IMR-90 (cell line): ENCODE results near the gene PKD1. TPM values are rescaled to one million over a fixed set of nuclear protein-coding genes. Genes with fewer than 3 reads are reported as not detected.
A peak's percentile ranks its signal among the peaks of the same experiment; 100 is the strongest.

ENCODE experiments used
- ATAC-seq: fragments of 200-7000 bp; cut with Tn5 transposase; 2 replicates; pipeline ENCODE4 v1.9.1; 2020; ENCODE audit warnings: low read depth, mild to moderate bottlenecking, moderate library complexity
- BruUV-seq: library from RNA; stranded (reverse); fragments of 400-500 nt; replicated peaks from 2 replicates; lab custom pipeline; 2021; lab: Mats Ljungman, UMichigan
- CTCF ChIA-PET: fragments of 300-600 bp; formaldehyde crosslinking; extraction: SDS; loops from one replicate; lab custom pipeline; 2021; ENCODE audit warnings: antibody characterized with exemption; lab: Yijun Ruan, JAX
- POLR2A ChIA-PET: fragments of 300-600 bp; sonication (Branson Sonifier 250); formaldehyde crosslinking; loops from one replicate; lab custom pipeline; 2022; ENCODE audit warnings: antibody characterized with exemption; ENCODE audit not compliant: unreplicated experiment; lab: Charles Lee
- DNase-seq: peaks from one replicate; pipeline ENCODE4 v3.0.0; 2013
- H2AFZ ChIP-seq: replicated peaks from 2 replicates; pipeline ENCODE3; 2013; ENCODE audit warnings: low read length, mild to moderate bottlenecking; ENCODE audit not compliant: poor library complexity
- H2AK5ac ChIP-seq: 2 replicates; pipeline ENCODE4 v1.6.1; 2013; ENCODE audit warnings: low read depth, low read length, inconsistent platforms
- H2AK9ac ChIP-seq: replicated peaks from 2 replicates; pipeline ENCODE3; 2013; ENCODE audit warnings: mild to moderate bottlenecking, low read depth, low read length, moderate library complexity; ENCODE audit not compliant: poor library complexity
- H2BK120ac ChIP-seq: 2 replicates; pipeline ENCODE4 v1.6.1; 2013; ENCODE audit warnings: low read depth, low read length, inconsistent platforms
- H2BK15ac ChIP-seq: 3 replicates; pipeline ENCODE4 v1.6.1; 2013; ENCODE audit warnings: low read depth, low read length, inconsistent platforms
- H2BK20ac ChIP-seq: 2 replicates; pipeline ENCODE4 v1.6.1; 2013; ENCODE audit warnings: low read depth, mild to moderate bottlenecking, inconsistent platforms, low read length, moderate library complexity
- H2BK5ac ChIP-seq: 2 replicates; pipeline ENCODE4 v1.6.1; 2013; ENCODE audit warnings: mild to moderate bottlenecking, low read depth, low read length, inconsistent platforms; ENCODE audit not compliant: poor library complexity, severe bottlenecking
- H3K14ac ChIP-seq: replicated peaks from 2 replicates; pipeline ENCODE4 v1.6.1; 2013; ENCODE audit warnings: low read depth, low read length, inconsistent platforms
- H3K18ac ChIP-seq: 2 replicates; pipeline ENCODE4 v1.6.1; 2013; ENCODE audit warnings: low read depth, low read length, control low read depth
- H3K23ac ChIP-seq: 2 replicates; pipeline ENCODE4 v1.6.1; 2013; ENCODE audit warnings: low read depth, low read length, inconsistent platforms
- H3K27ac ChIP-seq: 2 replicates; pipeline ENCODE4 v1.5.1; 2013; ENCODE audit warnings: mild to moderate bottlenecking, control low read depth, low read length; ENCODE audit not compliant: insufficient read depth
- H3K27me3 ChIP-seq: 2 replicates; pipeline ENCODE4 v1.6.1; 2013; ENCODE audit warnings: low read length; ENCODE audit not compliant: control insufficient read depth, insufficient read depth
- H3K36me3 ChIP-seq: 2 replicates; pipeline ENCODE4 v1.6.1; 2013; ENCODE audit warnings: low read length, mixed read lengths; ENCODE audit not compliant: control insufficient read depth, insufficient read depth
- H3K4ac ChIP-seq: 2 replicates; pipeline ENCODE4 v1.6.1; 2013; ENCODE audit warnings: low read depth, low read length, inconsistent platforms
- H3K4me1 ChIP-seq: 2 replicates; pipeline ENCODE4 v1.6.1; 2013; ENCODE audit warnings: low read length, mixed read lengths; ENCODE audit not compliant: control insufficient read depth, insufficient read depth
- H3K4me2 ChIP-seq: 2 replicates; pipeline ENCODE4 v1.6.1; 2013; ENCODE audit warnings: low read depth, mild to moderate bottlenecking, control low read depth, low read length, moderate library complexity
- H3K4me3 ChIP-seq: 2 replicates; pipeline ENCODE4 v1.5.1; 2013; ENCODE audit warnings: low read depth, mild to moderate bottlenecking, control low read depth, low read length, moderate library complexity; ENCODE audit not compliant: insufficient read depth
- H3K56ac ChIP-seq: 2 replicates; pipeline ENCODE4 v1.6.1; 2013; ENCODE audit warnings: low read length, inconsistent platforms; ENCODE audit not compliant: insufficient read depth; ENCODE audit errors: extremely low read depth
- H3K79me1 ChIP-seq, 2 experiments: 2 replicates each; pipeline ENCODE4 v1.6.1; 2013; ENCODE audit warnings: low read length in 2 of 2, inconsistent platforms in 1 of 2, low read depth in 1 of 2
- H3K9ac ChIP-seq: 2 replicates; pipeline ENCODE4 v1.6.1; 2013; ENCODE audit warnings: low read depth, low read length, control low read depth
- H3K9me1 ChIP-seq: 2 replicates; pipeline ENCODE4 v1.6.1; 2013; ENCODE audit warnings: low read length, inconsistent platforms; ENCODE audit not compliant: insufficient read depth
- H3K9me3 ChIP-seq: 2 replicates; pipeline ENCODE4 v1.6.1; 2013; ENCODE audit warnings: low read length; ENCODE audit not compliant: control insufficient read depth, insufficient read depth
- H4K20me1 ChIP-seq: 2 replicates; pipeline ENCODE4 v1.6.1; 2013; ENCODE audit warnings: low read length, inconsistent platforms; ENCODE audit not compliant: insufficient read depth
- H4K5ac ChIP-seq: 2 replicates; pipeline ENCODE4 v1.6.1; 2013; ENCODE audit warnings: mild to moderate bottlenecking, low read depth, low read length, control low read depth
- H4K8ac ChIP-seq, 2 experiments: 2 replicates each; pipeline ENCODE4 v1.6.1; 2013; ENCODE audit warnings: low read depth in 2 of 2, low read length in 2 of 2, control low read depth in 1 of 2, inconsistent platforms in 1 of 2
- H4K91ac ChIP-seq: 2 replicates; pipeline ENCODE4 v1.6.1; 2013; ENCODE audit warnings: low read depth, low read length, inconsistent platforms; ENCODE audit not compliant: insufficient read depth
- CEBPB ChIP-seq: IDR thresholded peaks from 2 replicates; pipeline ENCODE4 v1.6.1; 2012; ENCODE audit warnings: low read depth, low read length, improper control_type of control experiment
- CHD1 ChIP-seq: IDR thresholded peaks from 2 replicates; pipeline ENCODE4 v1.6.1; 2012; ENCODE audit warnings: low read depth, low read length, improper control_type of control experiment
- MAZ ChIP-seq: IDR thresholded peaks from 2 replicates; pipeline ENCODE4 v1.6.1; 2012; ENCODE audit warnings: low read depth, mild to moderate bottlenecking, low read length, improper control_type of control experiment, moderate library complexity, borderline replicate concordance
- POLR2A ChIP-seq: IDR thresholded peaks from 2 replicates; pipeline ENCODE4 v1.6.1; 2012; ENCODE audit warnings: mild to moderate bottlenecking, low read depth, low read length
- RAD21 ChIP-seq: IDR thresholded peaks from 2 replicates; pipeline ENCODE4 v1.6.1; 2012; ENCODE audit warnings: low read length, improper control_type of control experiment
- RCOR1 ChIP-seq: IDR thresholded peaks from 2 replicates; pipeline ENCODE4 v1.6.1; 2012; ENCODE audit warnings: mild to moderate bottlenecking, low read length, improper control_type of control experiment; ENCODE audit not compliant: insufficient replicate concordance
- RFX5 ChIP-seq: IDR thresholded peaks from 2 replicates; pipeline ENCODE4 v1.8.0; 2012; ENCODE audit warnings: low read depth, mild to moderate bottlenecking, low read length, moderate library complexity
- SMC3 ChIP-seq: fragments of 150-350 bp; IDR thresholded peaks from 2 replicates; pipeline ENCODE4 v1.6.1; 2016; ENCODE audit warnings: low read depth, mild to moderate bottlenecking, antibody characterized with exemption, low read length, moderate library complexity
- WGBS, 2 experiments: methylation state at CpG; one replicate each; pipeline versions ENCODE4 v1.1.5 to v1.1.7; 2013; ENCODE audit warnings: missing lambda C conversion rate in 2 of 2; ENCODE audit not compliant: insufficient read length in 1 of 2; ENCODE audit errors: extremely low coverage in 2 of 2; 5-methylcytosine and 5-hydroxymethylcytosine counted together
- dilution Hi-C: fragments of 300-500 bp; cut with HindIII; formaldehyde crosslinking; loops from one replicate; pipeline ENCODE4 v1.14.3; 2018; ENCODE audit warnings: low sequenced_read_pairs; ENCODE audit not compliant: unreplicated experiment
- in situ Hi-C: fragments of 300-500 bp; cut with MboI; formaldehyde crosslinking; loops from 3 replicates; pipeline ENCODE4 v1.14.3; 2019; ENCODE audit warnings: low sequenced_read_pairs, inconsistent platforms, mixed read lengths
- intact Hi-C: fragments of 100-400 bp; cut with micrococcal nuclease; formaldehyde crosslinking; loops from 2 replicates; pipeline ENCODE4 v1.10.0; 2022
- polyA plus RNA-seq, 3 experiments: library from polyadenylated mRNA; depleted of rRNA; stranded (reverse); fragments of >200 nt; gene quantifications; 2 replicates each; pipeline ENCODE4 v1.2.3, GENCODE V29; 2012; ENCODE audit warnings: low replicate concordance in 1 of 3
- total RNA-seq: library from RNA; depleted of rRNA; stranded (reverse); fragments of >200 nt; gene quantifications from 2 replicates; pipeline ENCODE4 v1.2.3, GENCODE V29; 2012
- TF ChIP-seq, protein P1 (sequence below): fragments of 150-350 bp; IDR thresholded peaks from 2 replicates; pipeline ENCODE4 v1.6.1; 2016; ENCODE audit warnings: low read depth, mild to moderate bottlenecking, low read length, moderate library complexity, borderline replicate concordance
- TF ChIP-seq, protein P2 (sequence below): fragments of 150-350 bp; IDR thresholded peaks from 2 replicates; pipeline ENCODE4 v1.6.1; 2017; ENCODE audit warnings: mild to moderate bottlenecking, antibody characterized with exemption, low read length, low read depth

The PKD1 gene
- total and polyA plus RNA-seq, 2 of the 4 experiments (the other 2 are of a cell fraction) = 7.9 to 97.3 TPM

DNA sequence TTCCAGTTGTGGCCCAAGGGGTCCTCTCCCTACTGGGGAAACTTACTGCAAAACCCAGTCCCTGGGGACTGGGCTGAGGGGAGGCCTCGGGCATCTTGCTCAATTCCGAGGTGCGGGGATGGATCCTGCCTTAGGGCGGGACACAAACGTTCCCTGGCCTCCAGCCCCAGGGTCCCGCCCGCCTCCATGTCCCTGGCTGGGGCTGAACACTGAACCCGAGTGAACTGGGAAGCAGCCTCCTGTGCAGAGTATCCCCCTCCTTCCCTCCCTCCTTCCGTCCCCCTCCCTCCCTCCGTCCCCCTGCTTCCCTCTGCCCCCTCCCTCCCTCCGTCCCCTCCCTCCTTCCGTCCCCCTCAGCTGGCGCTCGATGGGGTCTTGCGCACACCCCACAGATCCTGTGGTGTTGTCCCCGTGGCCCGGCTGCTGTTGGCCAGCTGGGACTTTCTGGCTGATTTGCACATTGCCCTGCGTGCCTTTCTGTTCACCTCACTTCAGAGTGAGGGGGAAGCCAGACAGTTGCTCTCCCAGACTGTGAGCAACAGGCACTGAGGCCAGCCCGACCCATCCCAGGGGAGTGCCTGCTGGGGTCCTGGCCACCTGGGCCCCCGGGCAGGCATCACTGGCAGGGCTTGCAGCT, 25.3 kb upstream of the PKD1 start:
- CTCF ChIA-PET = no interaction called here
- WGBS, 2 experiments = 41% methylated on average over 8 of the region's 20 CpGs; no CpG with 5 or more reads in 1 of the 2 experiments
- intact Hi-C loops = no loop called here

More for the DNA sequence above, 25.3 kb upstream of the PKD1 start:
- no peak overlapping the region for H2AK5ac ChIP-seq
- H2BK5ac ChIP-seq = peak overlapping the region; percentile 43
- H2BK120ac ChIP-seq = no peak overlapping the region
- H3K9me3 ChIP-seq = no peaks in the 10 kb centered on the region
- no peaks in the 10 kb centered on the region for H3K27me3 ChIP-seq
- no peak overlapping the region for H4K5ac ChIP-seq
- H4K91ac ChIP-seq = peak overlapping the region; percentile 37
- DNase-seq = peak; percentile 69
- 0 out of 2 replicates have a peak, but pooled peaks cover 8% of the 10 kb centered on the region for H3K9me1 ChIP-seq
- dilution Hi-C loops = no loop called here
- 0 out of 4 replicates have a peak overlapping the region, but pooled peaks have one; percentile 27 to 47 for H4K8ac ChIP-seq
- H3K4ac ChIP-seq = peak overlapping the region; percentile 48
- H3K4me1 ChIP-seq = peaks cover 37% of the 10 kb centered on the region
- no peak overlapping the region for H3K18ac ChIP-seq
- no peak overlapping the region for H3K4me3 ChIP-seq
- H2AFZ ChIP-seq = no peak overlapping the region
- no peak overlapping the region for H3K23ac ChIP-seq
- TF ChIP-seq CEBPB (peak; percentile 51; the same call in 1 of the 2 replicates), RAD21 (no peak), POLR2A (no peak), CHD1 (no peak), RCOR1 (no peak), RFX5 (no peak), MAZ (no peak), SMC3 (no peak)
- TF ChIP-seq, protein P1, sequence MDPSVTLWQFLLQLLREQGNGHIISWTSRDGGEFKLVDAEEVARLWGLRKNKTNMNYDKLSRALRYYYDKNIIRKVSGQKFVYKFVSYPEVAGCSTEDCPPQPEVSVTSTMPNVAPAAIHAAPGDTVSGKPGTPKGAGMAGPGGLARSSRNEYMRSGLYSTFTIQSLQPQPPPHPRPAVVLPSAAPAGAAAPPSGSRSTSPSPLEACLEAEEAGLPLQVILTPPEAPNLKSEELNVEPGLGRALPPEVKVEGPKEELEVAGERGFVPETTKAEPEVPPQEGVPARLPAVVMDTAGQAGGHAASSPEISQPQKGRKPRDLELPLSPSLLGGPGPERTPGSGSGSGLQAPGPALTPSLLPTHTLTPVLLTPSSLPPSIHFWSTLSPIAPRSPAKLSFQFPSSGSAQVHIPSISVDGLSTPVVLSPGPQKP = no peak
- TF ChIP-seq, protein P2, sequence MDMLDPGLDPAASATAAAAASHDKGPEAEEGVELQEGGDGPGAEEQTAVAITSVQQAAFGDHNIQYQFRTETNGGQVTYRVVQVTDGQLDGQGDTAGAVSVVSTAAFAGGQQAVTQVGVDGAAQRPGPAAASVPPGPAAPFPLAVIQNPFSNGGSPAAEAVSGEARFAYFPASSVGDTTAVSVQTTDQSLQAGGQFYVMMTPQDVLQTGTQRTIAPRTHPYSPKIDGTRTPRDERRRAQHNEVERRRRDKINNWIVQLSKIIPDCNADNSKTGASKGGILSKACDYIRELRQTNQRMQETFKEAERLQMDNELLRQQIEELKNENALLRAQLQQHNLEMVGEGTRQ = 0 out of 2 replicates have a peak, but pooled peaks have one; percentile 7
- H3K9ac ChIP-seq = peak overlapping the region; percentile 24; the same call in 1 of the 2 replicates
- POLR2A ChIA-PET = no interaction called here
- H4K20me1 ChIP-seq = peaks cover 81% of the 10 kb centered on the region
- peaks cover 8% of the 10 kb centered on the region for H3K36me3 ChIP-seq
- H2BK20ac ChIP-seq = no peak overlapping the region
- ATAC-seq = peak; percentile 25
- no peak overlapping the region for H3K14ac ChIP-seq
- H2BK15ac ChIP-seq = no peak overlapping the region
- peak overlapping the region; percentile 34 for H3K27ac ChIP-seq
- H2AK9ac ChIP-seq = peak overlapping the region; percentile 93
- H3K79me1 ChIP-seq = peaks cover 0 to 72% of the 10 kb centered on the region in 2 experiments; a peak in 3 of 4 replicates
- in situ Hi-C loops = no loop called here
- no TSS peak for BruUV-seq
- H3K4me2 ChIP-seq = peak overlapping the region; percentile 4; the same call in 1 of the 2 replicates
- no peak overlapping the region for H3K56ac ChIP-seq
